Measurements from ENCODE around the gene HSPA12A.
A peak's percentile ranks its signal among the peaks of the same experiment; 100 is the strongest.

HSPA12A gene

GRCh38 chr10:116707981-116708380, 34.4 kb downstream of the HSPA12A start:
- H3K9me3 ChIP-seq, result no peaks in the 10 kb centered on the region
- peak overlapping the region; percentile 50 to 58 for H3K27ac ChIP-seq
- DNase-seq, result peak; percentile 11 to 66
- H3K36me3 ChIP-seq, result peaks cover 0 to 4% (median 0%) of the 10 kb centered on the region in 3 donors
- no peak overlapping the region for H3K4me3 ChIP-seq
- H3K27me3 ChIP-seq, result no peaks in the 10 kb centered on the region
- TF ChIP-seq, protein P1, sequence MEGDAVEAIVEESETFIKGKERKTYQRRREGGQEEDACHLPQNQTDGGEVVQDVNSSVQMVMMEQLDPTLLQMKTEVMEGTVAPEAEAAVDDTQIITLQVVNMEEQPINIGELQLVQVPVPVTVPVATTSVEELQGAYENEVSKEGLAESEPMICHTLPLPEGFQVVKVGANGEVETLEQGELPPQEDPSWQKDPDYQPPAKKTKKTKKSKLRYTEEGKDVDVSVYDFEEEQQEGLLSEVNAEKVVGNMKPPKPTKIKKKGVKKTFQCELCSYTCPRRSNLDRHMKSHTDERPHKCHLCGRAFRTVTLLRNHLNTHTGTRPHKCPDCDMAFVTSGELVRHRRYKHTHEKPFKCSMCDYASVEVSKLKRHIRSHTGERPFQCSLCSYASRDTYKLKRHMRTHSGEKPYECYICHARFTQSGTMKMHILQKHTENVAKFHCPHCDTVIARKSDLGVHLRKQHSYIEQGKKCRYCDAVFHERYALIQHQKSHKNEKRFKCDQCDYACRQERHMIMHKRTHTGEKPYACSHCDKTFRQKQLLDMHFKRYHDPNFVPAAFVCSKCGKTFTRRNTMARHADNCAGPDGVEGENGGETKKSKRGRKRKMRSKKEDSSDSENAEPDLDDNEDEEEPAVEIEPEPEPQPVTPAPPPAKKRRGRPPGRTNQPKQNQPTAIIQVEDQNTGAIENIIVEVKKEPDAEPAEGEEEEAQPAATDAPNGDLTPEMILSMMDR (IDR thresholded peaks at IDR 0.05), result no peak
- H3K4me1 ChIP-seq, result peaks cover 0 to 18% (median 14%) of the 10 kb centered on the region in 4 donors
- intact Hi-C loops (cut with DNase I; ENCODE audit: low total_unique reads), result no loop called here

DNA sequence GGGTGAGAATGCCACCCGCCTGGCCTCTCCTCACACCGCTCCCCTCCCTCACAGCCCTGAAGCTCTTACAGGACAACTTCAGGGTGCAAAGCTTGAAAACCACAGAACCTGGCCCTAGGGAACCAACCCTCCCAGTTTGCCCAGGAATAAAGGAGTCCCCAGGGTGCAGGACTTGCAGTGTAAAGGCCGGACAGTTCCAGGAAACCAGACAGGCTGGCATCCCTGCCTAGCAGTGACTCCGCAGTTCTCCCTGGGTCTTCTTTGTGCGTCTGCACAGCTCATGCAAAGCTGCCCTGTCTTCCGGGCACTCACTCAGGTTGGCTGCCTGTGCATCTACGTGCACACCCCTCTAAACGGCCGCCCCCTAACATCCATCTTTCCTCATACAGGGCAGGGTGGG, 36.1 kb downstream of the HSPA12A start:
- peak; percentile 6 to 52 for DNase-seq
- Histone ChIP-seq H3K27ac (no peak overlapping the region), H3K4me3 (no peak overlapping the region), H3K4me1 (peaks cover 0 to 18% (median 14%) of the 10 kb centered on the region in 4 donors), H3K9me3 (no peaks in the 10 kb centered on the region), H3K27me3 (no peaks in the 10 kb centered on the region), H3K36me3 (peaks cover 0 to 4% (median 0%) of the 10 kb centered on the region in 3 donors)
- intact Hi-C loops (cut with DNase I; ENCODE audit: low total_unique reads), result no loop called here
- TF ChIP-seq, protein P1 (IDR thresholded peaks at IDR 0.05), result no peak

- H3K4me1 ChIP-seq, result peaks cover 0 to 18% (median 14%) of the 10 kb centered on the region in 4 donors
- no peak overlapping the region for H3K27ac ChIP-seq
- no peaks in the 10 kb centered on the region for H3K9me3 ChIP-seq
- peaks cover 0 to 4% (median 0%) of the 10 kb centered on the region in 3 donors for H3K36me3 ChIP-seq
- intact Hi-C loops (cut with DNase I; ENCODE audit: low total_unique reads), result no loop called here
- TF ChIP-seq, protein P1 (IDR thresholded peaks at IDR 0.05), result no peak
- H3K27me3 ChIP-seq, result no peaks in the 10 kb centered on the region
- no peak overlapping the region for H3K4me3 ChIP-seq
- DNase-seq, result peak in 1 of 2 donors; percentile 59
These were observed 36.9 kb downstream of the HSPA12A start for GRCh38 chr10:116705498-116705897.

DNA sequence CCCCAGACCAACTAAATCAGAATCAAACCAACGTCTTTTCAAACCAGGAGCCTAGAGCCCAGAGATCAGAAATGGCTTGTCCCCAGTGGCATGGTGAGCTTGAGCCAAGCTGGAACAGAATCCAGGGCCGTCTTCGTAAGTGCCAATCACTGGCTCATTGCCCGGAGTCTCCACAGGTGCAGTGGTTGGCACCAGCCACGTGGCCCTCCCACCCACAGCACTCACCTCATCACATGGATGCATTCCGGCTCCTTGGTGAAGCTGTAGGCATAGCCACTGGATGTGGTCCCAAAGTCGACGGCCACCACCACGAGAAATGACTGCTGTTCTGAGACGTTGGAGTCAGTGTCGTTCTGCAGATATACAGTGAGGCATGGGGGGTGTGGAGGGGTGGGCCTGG, 37.4 kb downstream of the HSPA12A start:
- Histone ChIP-seq H3K4me1 (peaks cover 0 to 18% (median 14%) of the 10 kb centered on the region in 4 donors), H3K27me3 (no peaks in the 10 kb centered on the region), H3K27ac (no peak overlapping the region), H3K36me3 (peaks cover 0 to 4% (median 0%) of the 10 kb centered on the region in 3 donors), H3K4me3 (no peak overlapping the region), H3K9me3 (no peaks in the 10 kb centered on the region)
- intact Hi-C loops (cut with DNase I; ENCODE audit: low total_unique reads), result no loop called here
- TF ChIP-seq, protein P1 (IDR thresholded peaks at IDR 0.05), result no peak
- DNase-seq, result peak; percentile 12 to 59

DNA sequence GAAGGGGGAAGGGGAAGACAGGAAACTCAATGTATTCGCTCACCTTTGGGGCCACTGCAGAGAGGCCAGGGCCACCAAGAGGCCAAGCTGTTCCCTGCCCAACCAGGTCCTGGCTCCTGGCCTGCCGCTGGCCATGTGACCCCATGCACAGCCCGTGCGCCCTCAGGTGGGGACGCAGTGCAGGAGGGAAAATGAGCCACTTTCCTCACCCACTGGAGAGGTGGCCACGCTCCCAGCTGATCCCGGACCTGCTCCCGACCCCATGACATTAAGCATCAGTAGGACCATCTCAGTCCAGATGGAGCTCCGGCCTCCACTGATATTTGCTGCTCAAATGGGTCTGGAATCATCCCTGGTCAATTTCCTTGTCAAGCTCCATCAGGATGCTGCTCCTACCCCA, 40.2 kb downstream of the HSPA12A start:
- DNase-seq, result peak in 1 of 2 donors; percentile 46

More for the DNA sequence above, 40.2 kb downstream of the HSPA12A start:
- H3K9me3 ChIP-seq, result no peaks in the 10 kb centered on the region
- intact Hi-C loops (cut with DNase I; ENCODE audit: low total_unique reads), result no loop called here
- H3K4me1 ChIP-seq, result peaks cover 0 to 4% (median 0%) of the 10 kb centered on the region in 4 donors
- no peak overlapping the region for H3K4me3 ChIP-seq
- H3K27ac ChIP-seq, result no peak overlapping the region
- TF ChIP-seq, protein P1 (IDR thresholded peaks at IDR 0.05), result no peak
- peaks cover 0 to 10% (median 6%) of the 10 kb centered on the region in 3 donors for H3K36me3 ChIP-seq
- H3K27me3 ChIP-seq, result no peaks in the 10 kb centered on the region
